ENCODE results near the gene ROR2.
"Not testable (repeated sequence)": the region's sequence is repeated elsewhere in the genome, so short reads cannot be mapped to it uniquely, and the experiment has no call there.

ROR2 gene

GRCh38 chr9:91546574-91546973 lies 403.5 kb downstream of the ROR2 start:
- DNase-seq, result no peak

- DNase-seq, result no peak
These were observed 408.3 kb downstream of the ROR2 start for GRCh38 chr9:91541734-91542133.

DNA sequence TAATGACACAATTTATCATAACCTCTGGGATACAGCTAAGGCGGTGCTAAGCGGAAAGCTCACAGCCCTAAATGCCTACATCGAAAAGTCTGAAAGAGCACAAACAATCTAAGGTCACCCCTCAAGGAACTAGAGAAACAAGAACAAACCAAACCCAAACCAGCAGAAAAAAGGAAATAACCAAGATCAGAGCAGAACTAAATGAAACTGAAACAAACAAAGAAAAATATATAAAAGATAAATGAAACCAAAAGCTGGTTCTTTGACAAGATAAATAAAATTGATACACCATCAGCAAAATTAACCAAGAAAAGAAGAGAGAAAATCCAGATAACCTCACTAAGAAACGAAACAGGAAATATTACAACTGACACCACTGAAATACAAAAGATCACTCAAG lies 409.5 kb downstream of the ROR2 start:
- DNase-seq, result not testable (repeated sequence)

- no peak for DNase-seq
These were observed 413.8 kb downstream of the ROR2 start for GRCh38 chr9:91536211-91536691.

- DNase-seq, result no peak
These were observed 415.7 kb downstream of the ROR2 start for GRCh38 chr9:91534374-91534773.

DNA sequence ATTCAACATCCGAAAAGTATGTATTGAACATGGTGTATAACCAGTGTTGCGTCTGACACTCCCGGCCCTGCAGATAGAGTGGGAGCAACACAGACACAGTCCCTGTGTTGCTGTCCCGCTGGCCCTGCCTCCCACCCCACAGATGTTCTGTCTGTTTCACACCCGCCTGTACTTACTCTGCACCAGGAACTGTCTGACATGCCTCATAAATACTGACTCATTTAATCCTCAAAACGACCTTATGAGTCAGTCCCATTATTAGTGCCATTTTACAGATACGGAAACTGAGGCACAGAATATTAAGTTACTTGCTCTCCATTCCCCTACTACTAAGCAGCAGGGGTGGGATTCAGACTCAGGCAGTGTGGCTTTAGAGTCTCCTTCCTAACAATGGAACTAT lies 416.6 kb downstream of the ROR2 start:
- DNase-seq, result no peak

GRCh38 chr9:91532325-91532724 lies 417.7 kb downstream of the ROR2 start:
- DNase-seq, result no peak

DNA sequence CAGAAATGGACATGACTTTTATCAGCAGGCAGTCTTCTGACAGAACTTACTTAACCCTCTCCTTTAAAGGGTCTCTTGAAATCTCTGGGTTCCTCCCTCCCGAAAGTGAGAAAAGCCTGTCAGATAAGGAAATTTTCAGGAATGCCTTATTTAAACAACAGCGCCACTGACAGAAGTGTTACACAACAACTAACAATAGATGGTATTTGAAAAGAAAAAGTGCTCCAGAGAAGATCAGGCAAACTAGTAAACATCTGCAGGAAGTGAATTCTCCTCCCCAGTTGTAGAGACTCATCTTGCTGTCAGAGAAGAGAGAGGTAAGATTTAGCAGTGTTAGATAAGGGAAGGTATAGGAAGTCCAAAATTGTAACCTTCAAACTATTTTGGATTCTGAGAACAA lies 419.2 kb downstream of the ROR2 start:
- DNase-seq, result no peak

- no peak for DNase-seq
These were observed 427.5 kb downstream of the ROR2 start for GRCh38 chr9:91522481-91522880.

- DNase-seq, result no peak
These were observed 430.3 kb downstream of the ROR2 start for GRCh38 chr9:91519520-91520277.

DNA sequence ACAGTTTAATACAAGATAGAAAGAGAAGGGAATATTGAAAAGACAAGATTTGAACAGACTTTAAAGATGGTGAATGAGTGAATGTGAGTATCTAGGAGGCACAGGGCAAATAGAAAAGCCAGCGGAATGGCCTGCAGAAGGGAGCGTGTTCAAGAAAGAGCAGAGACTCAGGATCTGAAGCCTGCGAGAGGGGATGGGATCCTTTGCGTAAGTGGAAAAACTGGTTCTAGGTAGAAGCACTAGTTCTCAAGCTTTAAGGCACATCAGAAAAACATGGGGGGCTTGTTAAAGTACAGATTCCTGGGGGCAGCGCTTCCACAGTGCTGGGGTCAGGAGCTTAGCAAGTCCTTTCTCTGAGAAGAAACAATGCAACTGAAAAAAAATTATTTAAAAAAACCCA lies 431.6 kb downstream of the ROR2 start:
- no peak for DNase-seq

- DNase-seq, result no peak
These were observed 432.2 kb downstream of the ROR2 start for GRCh38 chr9:91517801-91518200.

GRCh38 chr9:91517332-91517731 lies 432.7 kb downstream of the ROR2 start:
- not testable (repeated sequence) for DNase-seq

GRCh38 chr9:91516777-91517176 lies 433.3 kb downstream of the ROR2 start:
- no peak for DNase-seq

DNA sequence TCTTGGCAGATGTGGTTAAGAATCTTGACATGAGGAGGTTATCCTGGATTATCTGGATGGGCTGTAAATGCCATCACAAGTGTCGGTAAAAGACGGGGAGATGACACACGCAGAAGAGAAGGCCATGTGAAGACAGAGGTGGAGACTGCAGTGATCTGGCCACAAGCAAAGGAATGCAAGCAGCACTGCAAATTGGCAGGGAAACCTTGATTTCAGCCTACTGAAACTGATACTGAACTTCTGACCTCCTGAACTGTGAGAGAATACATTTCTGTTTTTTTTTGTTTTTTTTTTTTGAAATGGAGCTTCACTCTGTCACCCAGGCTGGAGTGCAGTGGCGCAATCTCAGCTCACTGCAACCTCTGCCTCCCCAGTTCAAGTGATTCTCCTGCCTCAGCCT lies 433.9 kb downstream of the ROR2 start:
- DNase-seq, result no peak

GRCh38 chr9:91515074-91515687 lies 434.8 kb downstream of the ROR2 start:
- DNase-seq, result no peak

All from NCI-H146 (cell line).